BJ (cell line): ENCODE data around the gene CCDC102B. TPM values are rescaled to one million over a fixed set of nuclear protein-coding genes. Genes with fewer than 3 reads are reported as not detected.
A peak's percentile ranks its signal among the peaks of the same experiment; 100 is the strongest.

Source experiments
- CTCF ChIA-PET: fragments of 350-600 bp; formaldehyde crosslinking; extraction: SDS; loops from one replicate; lab custom pipeline; 2021; ENCODE audit warnings: antibody characterized with exemption, inconsistent platforms; lab: Yijun Ruan, JAX
- POLR2A ChIA-PET: fragments of 300-600 bp; sonication (Branson Sonifier 250); formaldehyde crosslinking; extraction: SDS; loops from one replicate; lab custom pipeline; 2021; ENCODE audit warnings: antibody characterized with exemption; lab: Charles Lee
- DNase-seq: peaks from one replicate; pipeline ENCODE4 v3.0.0-alpha.2; 2011; ENCODE audit warnings: low read depth
- H3K27me3 ChIP-seq: 2 replicates; pipeline ENCODE4 v1.6.0; 2011; ENCODE audit warnings: low read length; ENCODE audit not compliant: control insufficient read depth, insufficient read depth
- H3K36me3 ChIP-seq: 2 replicates; pipeline ENCODE4 v1.5.1; 2011; ENCODE audit warnings: low read length; ENCODE audit not compliant: control insufficient read depth, insufficient read depth
- H3K4me3 ChIP-seq: 2 replicates; pipeline ENCODE4 v1.5.1; 2011; ENCODE audit warnings: low read depth, mild to moderate bottlenecking, control low read depth, low read length
- polyA plus RNA-seq: library from polyadenylated mRNA; depleted of rRNA; stranded (reverse); fragments of >200 nt; gene quantifications from 2 replicates; pipeline ENCODE4 v1.2.3, GENCODE V29; 2011
- TF ChIP-seq, protein P1 (sequence below): IDR thresholded peaks from 2 replicates; pipeline ENCODE4 v1.5.1; 2011; ENCODE audit warnings: low read depth, mild to moderate bottlenecking, control low read depth, inconsistent platforms, low read length, moderate library complexity; ENCODE audit not compliant: insufficient read depth

CCDC102B gene
- polyA plus RNA-seq, 1 experiment = 2.8 TPM

GRCh38 chr18:68843473-68844089, 45.7 kb downstream of the CCDC102B start:
- CTCF ChIA-PET = interaction anchor here (1.2 kb wide), 1 partner anchor 129 kb away, joined by 3 read pairs; the partner anchor contains the start of gene TMX3
- no peak overlapping the region for H3K4me3 ChIP-seq
- TF ChIP-seq, protein P1, sequence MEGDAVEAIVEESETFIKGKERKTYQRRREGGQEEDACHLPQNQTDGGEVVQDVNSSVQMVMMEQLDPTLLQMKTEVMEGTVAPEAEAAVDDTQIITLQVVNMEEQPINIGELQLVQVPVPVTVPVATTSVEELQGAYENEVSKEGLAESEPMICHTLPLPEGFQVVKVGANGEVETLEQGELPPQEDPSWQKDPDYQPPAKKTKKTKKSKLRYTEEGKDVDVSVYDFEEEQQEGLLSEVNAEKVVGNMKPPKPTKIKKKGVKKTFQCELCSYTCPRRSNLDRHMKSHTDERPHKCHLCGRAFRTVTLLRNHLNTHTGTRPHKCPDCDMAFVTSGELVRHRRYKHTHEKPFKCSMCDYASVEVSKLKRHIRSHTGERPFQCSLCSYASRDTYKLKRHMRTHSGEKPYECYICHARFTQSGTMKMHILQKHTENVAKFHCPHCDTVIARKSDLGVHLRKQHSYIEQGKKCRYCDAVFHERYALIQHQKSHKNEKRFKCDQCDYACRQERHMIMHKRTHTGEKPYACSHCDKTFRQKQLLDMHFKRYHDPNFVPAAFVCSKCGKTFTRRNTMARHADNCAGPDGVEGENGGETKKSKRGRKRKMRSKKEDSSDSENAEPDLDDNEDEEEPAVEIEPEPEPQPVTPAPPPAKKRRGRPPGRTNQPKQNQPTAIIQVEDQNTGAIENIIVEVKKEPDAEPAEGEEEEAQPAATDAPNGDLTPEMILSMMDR = no peak
- no peaks in the 10 kb centered on the region for H3K27me3 ChIP-seq
- H3K36me3 ChIP-seq = no peaks in the 10 kb centered on the region
- POLR2A ChIA-PET = no interaction called here
- DNase-seq = no peak

DNA sequence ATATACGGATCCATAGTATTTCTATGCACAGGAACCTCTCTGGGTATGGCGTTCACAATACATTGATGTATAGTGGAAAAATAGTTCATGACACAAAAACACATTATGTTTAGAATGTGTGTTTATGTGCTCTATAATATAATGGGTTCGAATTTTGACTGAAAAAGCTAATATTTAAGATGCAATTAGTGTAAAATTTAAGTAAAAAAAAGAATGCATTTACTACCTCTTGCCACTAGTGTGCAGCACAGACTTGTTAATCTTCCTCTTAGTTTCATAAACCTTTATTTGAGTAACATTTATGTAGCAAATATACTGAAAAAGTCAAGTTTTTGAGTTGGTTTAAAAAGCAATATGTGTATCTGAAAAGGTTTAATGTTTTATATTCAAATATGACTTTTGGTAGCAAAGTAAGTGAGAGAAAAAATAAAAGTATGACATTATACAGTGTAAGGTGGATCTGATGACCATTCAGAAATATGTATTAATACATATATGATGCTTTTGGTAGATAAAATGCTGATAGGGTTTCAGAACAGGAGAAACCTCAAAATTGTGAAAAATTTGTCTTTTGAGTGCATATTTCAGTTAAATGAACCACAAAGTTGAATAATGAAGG, 49.4 kb downstream of the CCDC102B start:
- TF ChIP-seq, protein P1 = peak; percentile 63
- H3K36me3 ChIP-seq = no peaks in the 10 kb centered on the region
- no peak for DNase-seq
- no peak overlapping the region for H3K4me3 ChIP-seq
- ChIA-PET POLR2A (no interaction called here), CTCF (interaction anchor here (0.6 to 1.5 kb wide), 8 partner anchors 9 to 1608 kb away, joined by 3 to 4 read pairs (median 3); no protein-coding TSS in a partner anchor)
- no peaks in the 10 kb centered on the region for H3K27me3 ChIP-seq

GRCh38 chr18:68848242-68848641, 50.4 kb downstream of the CCDC102B start:
- no peak overlapping the region for H3K4me3 ChIP-seq
- POLR2A ChIA-PET = no interaction called here
- no peaks in the 10 kb centered on the region for H3K36me3 ChIP-seq
- DNase-seq = no peak
- CTCF ChIA-PET = interaction anchor here (0.8 to 1.5 kb wide), 3 partner anchors 11 to 1239 kb away, joined by 3 to 4 read pairs (median 3); no protein-coding TSS in a partner anchor
- H3K27me3 ChIP-seq = no peaks in the 10 kb centered on the region
- TF ChIP-seq, protein P1 = no peak

DNA sequence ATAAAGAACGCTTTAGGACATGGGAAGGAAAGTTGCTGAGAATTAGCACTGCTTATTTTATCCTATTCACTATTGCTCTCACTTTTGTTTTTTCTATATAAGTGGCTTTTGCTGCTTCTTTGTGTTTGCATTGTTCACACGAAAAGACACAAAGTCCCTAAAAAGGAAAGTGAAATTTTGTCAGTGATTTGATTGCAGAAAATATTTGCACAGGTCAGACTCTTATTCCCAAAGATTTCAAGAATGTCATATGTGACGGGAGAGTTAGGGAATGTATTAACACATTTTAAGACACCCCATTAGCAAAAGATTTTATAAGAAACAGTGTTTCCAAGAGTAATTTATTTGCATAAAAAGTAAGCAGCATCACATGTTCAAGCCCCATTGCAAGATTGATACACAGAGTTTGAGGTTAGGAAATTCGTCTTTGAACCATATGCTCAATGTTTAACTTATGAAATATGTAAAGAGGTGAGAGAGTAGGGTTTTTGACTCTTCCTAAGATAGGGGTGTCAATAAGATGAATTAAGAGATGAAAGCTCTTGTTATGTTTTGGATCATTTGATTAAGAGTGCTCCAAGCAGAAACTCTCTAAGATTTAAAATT, 57.0 kb downstream of the CCDC102B start:
- no peaks in the 10 kb centered on the region for H3K36me3 ChIP-seq
- H3K27me3 ChIP-seq = no peaks in the 10 kb centered on the region
- DNase-seq = no peak
- TF ChIP-seq, protein P1 = no peak
- no peak overlapping the region for H3K4me3 ChIP-seq
- POLR2A ChIA-PET = no interaction called here
- CTCF ChIA-PET = no interaction called here

DNA sequence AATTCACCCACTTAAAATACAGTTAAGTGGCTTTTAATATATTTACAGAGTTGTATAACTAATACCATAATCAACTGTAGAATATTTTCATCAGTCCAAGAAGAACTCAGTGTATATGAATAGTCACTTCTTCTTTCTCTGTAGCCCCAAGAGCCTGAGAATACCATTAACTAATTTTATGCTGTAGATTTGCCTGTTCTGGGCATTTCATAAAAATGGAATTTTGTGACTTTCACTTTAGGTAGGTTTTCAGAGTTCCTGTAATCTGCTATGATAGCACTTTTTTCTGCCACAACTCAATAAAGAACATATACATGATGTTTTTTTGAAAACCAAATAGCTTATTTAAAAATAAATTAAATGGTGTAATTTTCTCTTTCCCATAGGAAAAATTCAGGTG, 57.6 kb downstream of the CCDC102B start:
- no peak for DNase-seq
- CTCF ChIA-PET = interaction anchor here (1.2 kb wide), 1 partner anchor 9 kb away, joined by 3 read pairs; no protein-coding TSS in a partner anchor
- TF ChIP-seq, protein P1 = no peak
- Histone ChIP-seq H3K4me3 (no peak overlapping the region), H3K36me3 (no peaks in the 10 kb centered on the region), H3K27me3 (no peaks in the 10 kb centered on the region)
- POLR2A ChIA-PET = no interaction called here
